Panc1 (cell line): Measurements from ENCODE around the gene PPARG. TPM values are rescaled to one million over a fixed set of nuclear protein-coding genes. Genes with fewer than 3 reads are reported as not detected.

ENCODE experiments used
- ATAC-seq: fragments of 200-7000 bp; cut with Tn5 transposase; 2 replicates; pipeline ENCODE4 v1.9.1; 2020; ENCODE audit warnings: mild to moderate bottlenecking, moderate library complexity
- BruUV-seq: library from RNA; stranded (reverse); fragments of 400-500 nt; replicated peaks from 2 replicates; lab custom pipeline; 2021; lab: Mats Ljungman, UMichigan
- CTCF ChIA-PET: fragments of 300-600 bp; sonication (Branson Sonifier 250); formaldehyde crosslinking; loops from one replicate; lab custom pipeline; 2022; ENCODE audit warnings: antibody characterized with exemption; lab: Charles Lee
- POLR2A ChIA-PET: fragments of 300-600 bp; sonication (Branson Sonifier 250); formaldehyde crosslinking; loops from one replicate; lab custom pipeline; 2022; ENCODE audit warnings: antibody characterized with exemption; lab: Charles Lee
- DNase-seq: peaks from one replicate; pipeline ENCODE4 v3.0.0-alpha.2; 2010; ENCODE audit warnings: low read depth, low spot score
- H3K27ac ChIP-seq: 2 replicates; pipeline ENCODE4 v1.5.1; 2011; ENCODE audit warnings: mild to moderate bottlenecking, low read length, inconsistent platforms
- H3K27me3 ChIP-seq: fragments of 200-500 bp; sonication (Bioruptor generic); 2 replicates; pipeline ENCODE4 v1.6.0; 2014; ENCODE audit warnings: low read length, inconsistent platforms; ENCODE audit not compliant: control insufficient read depth, insufficient read depth
- H3K36me3 ChIP-seq: fragments of 200-500 bp; sonication (Bioruptor generic); 2 replicates; pipeline ENCODE4 v1.5.1; 2014; ENCODE audit warnings: inconsistent platforms, mild to moderate bottlenecking, low read length, moderate library complexity; ENCODE audit not compliant: control insufficient read depth, insufficient read depth
- H3K4me1 ChIP-seq: 2 replicates; pipeline ENCODE4 v1.5.1; 2011; ENCODE audit warnings: inconsistent platforms, mild to moderate bottlenecking, low read length, moderate library complexity; ENCODE audit not compliant: control insufficient read depth, insufficient read depth
- H3K4me3 ChIP-seq, 2 experiments: 2 replicates each; pipeline ENCODE4 v1.5.1; 2011 to 2012; ENCODE audit warnings: low read depth in 2 of 2, low read length in 2 of 2, mild to moderate bottlenecking in 2 of 2, inconsistent platforms in 1 of 2, moderate library complexity in 1 of 2
- H3K9me3 ChIP-seq: fragments of 200-500 bp; sonication (Bioruptor generic); 2 replicates; pipeline ENCODE4 v1.5.1; 2014; ENCODE audit warnings: low read depth, mild to moderate bottlenecking, inconsistent platforms, low read length, moderate library complexity; ENCODE audit not compliant: control insufficient read depth, insufficient read depth
- CTCF ChIP-seq: fragments of 450-650 bp; IDR thresholded peaks from 2 replicates; pipeline ENCODE4 v1.5.1; 2017; ENCODE audit warnings: mild to moderate bottlenecking
- POLR2AphosphoS5 ChIP-seq: IDR thresholded peaks from 2 replicates; pipeline ENCODE4 v1.6.1; 2012; ENCODE audit warnings: mild to moderate bottlenecking, low read depth, low read length, moderate library complexity
- REST ChIP-seq, 2 experiments: IDR thresholded peaks; 2 replicates each; pipeline ENCODE4 v1.6.1; 2011 to 2012; ENCODE audit warnings: low read depth in 2 of 2, control low read depth in 1 of 2, low read length in 1 of 2, mild to moderate bottlenecking in 1 of 2, moderate library complexity in 1 of 2; ENCODE audit not compliant: insufficient read depth in 1 of 2
- SIN3A ChIP-seq: IDR thresholded peaks from 2 replicates; pipeline ENCODE4 v1.6.1; 2012; ENCODE audit warnings: low read depth, mild to moderate bottlenecking, low read length, moderate library complexity, borderline replicate concordance; ENCODE audit not compliant: insufficient read depth
- TCF7L2 ChIP-seq: IDR thresholded peaks from 2 replicates; pipeline ENCODE4 v1.6.1; 2011; ENCODE audit warnings: mild to moderate bottlenecking, low read depth, low read length, inconsistent platforms
- in situ Hi-C: cut with HindIII; loops from 2 replicates; pipeline ENCODE4 v1.10.0; 2016; ENCODE audit warnings: low sequenced_read_pairs, low pct_unique_long_range_greater_than_20kb
- intact Hi-C: fragments of 100-400 bp; cut with micrococcal nuclease; formaldehyde crosslinking; loops from one replicate; pipeline ENCODE4 v1.10.0; 2022; ENCODE audit not compliant: unreplicated experiment
- total RNA-seq: library from RNA; stranded (reverse); gene quantifications from one replicate; pipeline ENCODE4 v1.2.1, GENCODE V29; 2021; ENCODE audit not compliant: unreplicated experiment

Gene PPARG
- total RNA-seq, 1 experiment from 2014 or later, result 88.1 TPM

- Histone ChIP-seq H3K4me3 (no peak overlapping the region), H3K27ac (peak overlapping the region; percentile 21), H3K9me3 (no peaks in the 10 kb centered on the region), H3K4me1 (peaks cover 33% of the 10 kb centered on the region), H3K27me3 (no peaks in the 10 kb centered on the region), H3K36me3 (peaks cover 3% of the 10 kb centered on the region; the same call in 1 of the 2 replicates)
- intact Hi-C loops (no loop called here), in situ Hi-C loops (no loop called here)
- POLR2A ChIA-PET, result no interaction called here
- ATAC-seq, result no peak
- DNase-seq, result no peak
- CTCF ChIA-PET, result no interaction called here
- TF ChIP-seq TCF7L2 (no peak), POLR2AphosphoS5 (no peak), REST (IDR thresholded peaks at IDR 0.05; ENCODE audit: insufficient read depth in 1 of 2, low read depth in 2 of 2, low read length in 1 of 2) (no peak), SIN3A (no peak), CTCF (no peak)
- BruUV-seq, result no TSS peak
These were observed 30.1 kb downstream of the PPARG start for GRCh38 chr3:12318758-12319621.

GRCh38 chr3:12321015-12321414 lies 32.1 kb downstream of the PPARG start:
- ChIA-PET CTCF (no interaction called here), POLR2A (no interaction called here)
- Histone ChIP-seq H3K9me3 (no peaks in the 10 kb centered on the region), H3K4me3 (no peak overlapping the region), H3K27ac (no peak overlapping the region), H3K4me1 (peaks cover 23% of the 10 kb centered on the region), H3K27me3 (no peaks in the 10 kb centered on the region), H3K36me3 (no peaks in the 10 kb centered on the region)
- intact Hi-C loops (no loop called here), in situ Hi-C loops (no loop called here)
- DNase-seq (no peak), ATAC-seq (no peak)
- no TSS peak for BruUV-seq
- no peak for TF ChIP-seq POLR2AphosphoS5
- TF ChIP-seq TCF7L2, result no peak
- no peak for TF ChIP-seq CTCF
- no peak for TF ChIP-seq SIN3A
- TF ChIP-seq REST (IDR thresholded peaks at IDR 0.05; ENCODE audit: insufficient read depth in 1 of 2, low read depth in 2 of 2, low read length in 1 of 2), result no peak
